Loucy (cell line): Measurements from ENCODE around the gene ARIH1.

ENCODE experiments used
- H2AFZ ChIP-seq: fragments of 200-600 bp; sonication (generic); 2 replicates; pipeline ENCODE4 v1.6.0; 2016; ENCODE audit warnings: antibody characterized with exemption, mild to moderate bottlenecking, low read length, moderate library complexity
- H3F3A ChIP-seq: fragments of 200-600 bp; 2 replicates; pipeline ENCODE4 v1.6.0; 2016; ENCODE audit warnings: antibody characterized with exemption, low read depth, mild to moderate bottlenecking
- H3K27me3 ChIP-seq: fragments of 200-600 bp; sonication (generic); 2 replicates; pipeline ENCODE4 v1.6.1; 2014; ENCODE audit warnings: low read length, mild to moderate bottlenecking; ENCODE audit not compliant: insufficient read depth, poor library complexity, severe bottlenecking
- H3K36me3 ChIP-seq: fragments of 200-600 bp; sonication (generic); 2 replicates; pipeline ENCODE4 v1.6.1; 2016; ENCODE audit warnings: low read length; ENCODE audit not compliant: insufficient read depth
- H3K4me1 ChIP-seq: fragments of 200-600 bp; sonication (generic); 2 replicates; pipeline ENCODE4 v1.5.1; 2014; ENCODE audit warnings: low read length, mild to moderate bottlenecking; ENCODE audit not compliant: insufficient read depth, poor library complexity, severe bottlenecking
- H3K4me2 ChIP-seq: fragments of 200-600 bp; sonication (generic); 2 replicates; pipeline ENCODE4 v1.6.0; 2014; ENCODE audit warnings: antibody characterized with exemption, low read length, low read depth, mild to moderate bottlenecking; ENCODE audit not compliant: poor library complexity, severe bottlenecking
- H3K4me3 ChIP-seq: fragments of 200-600 bp; sonication (generic); 2 replicates; pipeline ENCODE4 v1.5.1; 2014; ENCODE audit warnings: low read length, mild to moderate bottlenecking, mixed read lengths; ENCODE audit not compliant: poor library complexity, severe bottlenecking
- H3K79me2 ChIP-seq: fragments of 200-600 bp; sonication (generic); 2 replicates; pipeline ENCODE4 v1.6.1; 2014; ENCODE audit warnings: low read length; ENCODE audit not compliant: insufficient read depth
- H3K9ac ChIP-seq: fragments of 200-600 bp; sonication (generic); 2 replicates; pipeline ENCODE4 v1.6.0; 2014; ENCODE audit warnings: mild to moderate bottlenecking, low read depth, low read length, moderate library complexity; ENCODE audit not compliant: poor library complexity, severe bottlenecking
- H3K9me2 ChIP-seq: fragments of 200-600 bp; sonication (generic); replicated peaks from 2 replicates; pipeline ENCODE4 v1.6.1; 2016; ENCODE audit warnings: low read depth, low read length, mixed read lengths
- H3K9me3 ChIP-seq: fragments of 200-600 bp; sonication (generic); 2 replicates; pipeline ENCODE4 v1.6.1; 2014; ENCODE audit warnings: mild to moderate bottlenecking, antibody characterized with exemption, low read length, low read depth; ENCODE audit not compliant: insufficient read depth
- H4K20me1 ChIP-seq: fragments of 200-600 bp; sonication (generic); 2 replicates; pipeline ENCODE4 v1.6.0; 2014; ENCODE audit warnings: antibody characterized with exemption, low read length, mild to moderate bottlenecking; ENCODE audit not compliant: insufficient read depth, poor library complexity, severe bottlenecking
- EZH2phosphoT487 ChIP-seq: fragments of 200-600 bp; IDR thresholded peaks from 2 replicates; pipeline ENCODE4 v1.6.1; 2018; ENCODE audit warnings: antibody characterized with exemption, mild to moderate bottlenecking, moderate library complexity, borderline replicate concordance
- TF ChIP-seq, protein P1 (sequence below): fragments of 200-600 bp; sonication (generic); conservative IDR thresholded peaks from 2 replicates; pipeline ENCODE4 v1.5.1; 2014; ENCODE audit warnings: mild to moderate bottlenecking, antibody characterized with exemption, low read length

ARIH1 gene

DNA sequence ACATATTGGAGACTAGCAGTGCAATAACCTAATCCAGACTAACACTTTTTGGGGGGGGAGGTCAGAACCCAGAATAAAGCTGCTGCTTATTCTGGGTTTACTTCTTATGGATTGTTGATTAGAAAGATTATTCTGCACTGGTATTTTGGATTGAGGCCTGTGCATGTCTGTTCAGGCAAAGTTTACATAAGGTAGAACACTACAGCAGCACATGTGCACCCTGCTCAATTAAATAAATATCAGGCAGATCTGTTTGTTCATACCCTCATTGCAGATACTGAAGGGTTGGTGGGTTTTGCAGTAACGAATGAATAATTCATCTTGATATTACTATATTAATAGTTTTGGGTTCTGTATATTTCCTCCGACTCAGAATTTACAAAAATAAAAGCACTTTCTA lies 19.1 kb downstream of the ARIH1 start:
- Histone ChIP-seq H3K9ac (no peak overlapping the region), H3K79me2 (peaks cover 100% of the 10 kb centered on the region), H3K4me2 (no peak overlapping the region), H2AFZ (no peak overlapping the region), H3K27me3 (no peaks in the 10 kb centered on the region), H3F3A (no peaks in the 10 kb centered on the region), H3K4me1 (no peaks in the 10 kb centered on the region), H3K4me3 (no peak overlapping the region), H3K36me3 (peaks cover 24% of the 10 kb centered on the region; the same call in 1 of the 2 replicates), H3K9me3 (no peaks in the 10 kb centered on the region), H3K9me2 (no peaks in the 10 kb centered on the region), H4K20me1 (peaks cover 98% of the 10 kb centered on the region)
- TF ChIP-seq EZH2phosphoT487, result no peak
- TF ChIP-seq, protein P1, sequence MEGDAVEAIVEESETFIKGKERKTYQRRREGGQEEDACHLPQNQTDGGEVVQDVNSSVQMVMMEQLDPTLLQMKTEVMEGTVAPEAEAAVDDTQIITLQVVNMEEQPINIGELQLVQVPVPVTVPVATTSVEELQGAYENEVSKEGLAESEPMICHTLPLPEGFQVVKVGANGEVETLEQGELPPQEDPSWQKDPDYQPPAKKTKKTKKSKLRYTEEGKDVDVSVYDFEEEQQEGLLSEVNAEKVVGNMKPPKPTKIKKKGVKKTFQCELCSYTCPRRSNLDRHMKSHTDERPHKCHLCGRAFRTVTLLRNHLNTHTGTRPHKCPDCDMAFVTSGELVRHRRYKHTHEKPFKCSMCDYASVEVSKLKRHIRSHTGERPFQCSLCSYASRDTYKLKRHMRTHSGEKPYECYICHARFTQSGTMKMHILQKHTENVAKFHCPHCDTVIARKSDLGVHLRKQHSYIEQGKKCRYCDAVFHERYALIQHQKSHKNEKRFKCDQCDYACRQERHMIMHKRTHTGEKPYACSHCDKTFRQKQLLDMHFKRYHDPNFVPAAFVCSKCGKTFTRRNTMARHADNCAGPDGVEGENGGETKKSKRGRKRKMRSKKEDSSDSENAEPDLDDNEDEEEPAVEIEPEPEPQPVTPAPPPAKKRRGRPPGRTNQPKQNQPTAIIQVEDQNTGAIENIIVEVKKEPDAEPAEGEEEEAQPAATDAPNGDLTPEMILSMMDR, result no peak

DNA sequence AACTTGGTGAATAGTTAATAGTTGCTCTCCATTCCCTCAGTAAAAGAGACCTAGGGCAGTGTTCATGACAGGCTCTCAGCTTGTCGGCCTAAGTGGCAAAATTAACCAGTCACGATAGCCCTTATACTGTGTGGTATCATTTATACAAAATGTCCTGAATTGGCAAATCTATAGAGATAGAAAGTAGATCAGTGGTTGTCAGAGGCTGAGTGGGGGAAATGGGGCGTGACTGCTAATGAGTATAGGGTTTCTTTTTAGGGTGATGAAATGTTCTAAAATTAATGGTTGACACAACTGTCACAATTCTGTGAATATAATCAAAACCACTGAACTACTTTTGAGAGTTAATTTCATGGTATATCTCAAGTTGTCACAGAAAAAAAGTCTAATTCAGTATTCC lies 20.9 kb downstream of the ARIH1 start:
- Histone ChIP-seq H3K79me2 (peaks cover 99% of the 10 kb centered on the region), H3K9me2 (no peaks in the 10 kb centered on the region), H3K4me2 (no peak overlapping the region), H3K4me3 (no peak overlapping the region), H3K4me1 (no peaks in the 10 kb centered on the region), H4K20me1 (peaks cover 89% of the 10 kb centered on the region), H3K27me3 (no peaks in the 10 kb centered on the region), H3K9me3 (no peaks in the 10 kb centered on the region), H2AFZ (no peak overlapping the region), H3K36me3 (peaks cover 20% of the 10 kb centered on the region), H3K9ac (no peak overlapping the region), H3F3A (no peaks in the 10 kb centered on the region)
- TF ChIP-seq, protein P1, result no peak
- TF ChIP-seq EZH2phosphoT487, result no peak

DNA sequence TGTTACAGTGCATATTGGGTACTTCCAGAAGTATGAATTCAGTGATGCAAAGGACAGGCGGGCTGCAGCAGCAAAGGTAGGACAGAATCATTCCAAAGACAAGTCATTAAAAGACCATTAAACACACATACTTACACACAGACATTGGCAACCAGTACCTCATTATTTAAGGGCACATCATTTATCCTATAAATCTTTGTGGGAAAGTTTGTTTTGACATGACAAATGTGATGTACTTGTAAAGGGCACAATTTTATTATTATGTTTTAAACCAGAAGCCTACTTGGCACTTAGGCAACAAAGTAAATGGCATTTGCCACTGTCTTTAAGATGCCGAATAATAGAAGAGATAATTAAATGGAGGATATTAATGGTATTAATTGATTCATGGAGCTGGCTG lies 22.7 kb downstream of the ARIH1 start:
- Histone ChIP-seq H2AFZ (no peak overlapping the region), H3F3A (no peaks in the 10 kb centered on the region), H4K20me1 (peaks cover 87% of the 10 kb centered on the region), H3K4me1 (no peaks in the 10 kb centered on the region), H3K9me2 (no peaks in the 10 kb centered on the region), H3K27me3 (no peaks in the 10 kb centered on the region), H3K9me3 (no peaks in the 10 kb centered on the region), H3K9ac (no peak overlapping the region), H3K36me3 (peaks cover 21% of the 10 kb centered on the region), H3K79me2 (peaks cover 92% of the 10 kb centered on the region), H3K4me3 (no peak overlapping the region), H3K4me2 (no peak overlapping the region)
- TF ChIP-seq, protein P1, result no peak
- no peak for TF ChIP-seq EZH2phosphoT487
